ENCODE results near the gene RIPK1. TPM values are rescaled to one million over a fixed set of nuclear protein-coding genes. Genes with fewer than 3 reads are reported as not detected.

RIPK1 gene
- total and polyA plus RNA-seq, 9 of the 15 experiments (the other 6 are each of a cell fraction or from before 2014, with no cell fraction given): 3.8 to 24.9 (median 17.7) TPM

- Histone ChIP-seq H3K4me2 (ENCODE audit: insufficient read depth, low read length) (no peak overlapping the region), H4K20me1 (replicated peaks; ENCODE audit: control insufficient read depth, insufficient read depth, low read length) (no peaks in the 10 kb centered on the region), H3K9me3 (replicated peaks; ENCODE audit: control insufficient read depth, insufficient read depth, low read depth, low read length) (no peaks in the 10 kb centered on the region), H3K79me2 (ENCODE audit: control insufficient read depth, insufficient read depth, low read length) (no peaks in the 10 kb centered on the region), H3K36me3 (ENCODE audit: control insufficient read depth, insufficient read depth, low read length) (no peaks in the 10 kb centered on the region), H3K4me1 (replicated peaks in 1 of 2; ENCODE audit: control insufficient read depth in 2 of 2, insufficient read depth in 2 of 2, low read length in 2 of 2) (peaks cover 8 to 9% of the 10 kb centered on the region in 2 experiments; a peak in 4 of 5 replicates), H3K9me1 (ENCODE audit: control insufficient read depth, insufficient read depth, low read length) (no peaks in the 10 kb centered on the region), H3K27me3 (ENCODE audit: control insufficient read depth in 2 of 2, insufficient read depth in 2 of 2, low read length in 2 of 2) (no peaks in the 10 kb centered on the region), H3K4me3 (no peak overlapping the region), H3K9ac (ENCODE audit: insufficient read depth in 1 of 2, low read depth in 2 of 2, low read length in 2 of 2) (no peak overlapping the region), H3K27ac (ENCODE audit: extremely low read depth, low read depth, low read length) (no peak overlapping the region), H2AFZ (ENCODE audit: low read depth, low read length) (no peak overlapping the region)
- intact Hi-C loops (cut with micrococcal nuclease) (loop anchor here (5.0 kb wide), 1 partner anchor 608 kb away; no protein-coding TSS in a partner anchor), in situ Hi-C loops (cut with MboI) (loop anchor here (5.0 to 10.0 kb wide), 3 partner anchors 123 to 608 kb away; partner anchors contain the start of gene NQO2)
- POLR2A ChIA-PET: interaction anchor here (0.6 to 0.7 kb wide), 2 partner anchors 123 to 135 kb away, joined by 3 to 4 read pairs; no protein-coding TSS in a partner anchor
- CTCF ChIA-PET (ENCODE audit: low intra/inter-chr PET ratio): interaction anchor here (0.9 kb wide), 1 partner anchor 127 kb away, joined by 3 read pairs; no protein-coding TSS in a partner anchor
- no peak for ATAC-seq
- no TSS peak for BruUV-seq (replicated peaks)
- FAIRE-seq: no peak
- DNase-seq (ENCODE audit: extremely low read depth in 1 of 4, low spot score in 3 of 4): no peak
- 37% methylated on average over 8 of the region's 8 CpGs for WGBS (ENCODE audit: insufficient coverage, low coverage, missing lambda C conversion rate)
- TF ChIP-seq IRF1 (CRISPR knock-in tag; IDR thresholded peaks at IDR 0.05; ENCODE audit: borderline replicate concordance): no peak
- TF ChIP-seq ZBTB11 (CRISPR knock-in tag; IDR thresholded peaks at IDR 0.05): no peak
- no peak for TF ChIP-seq HDAC1 (IDR thresholded peaks at IDR 0.05)
- no peak for TF ChIP-seq ZBTB26 (CRISPR knock-in tag; IDR thresholded peaks at IDR 0.05)
- TF ChIP-seq FOXK2 (conservative IDR thresholded peaks at IDR 0.05 in 1 of 2, IDR thresholded peaks at IDR 0.05 in 1 of 2; ENCODE audit: low read depth in 2 of 2): no peak
- no peak for TF ChIP-seq GTF2F1 (IDR thresholded peaks at IDR 0.05; ENCODE audit: low read depth, low read length)
- TF ChIP-seq WHSC1 (IDR thresholded peaks at IDR 0.05; ENCODE audit: low read length): no peak
These were observed 56.4 kb downstream of the RIPK1 start for GRCh38 chr6:3124667-3125066.
